ENCODE results near the gene NDUFS6. TPM values are rescaled to one million over a fixed set of nuclear protein-coding genes. Genes with fewer than 3 reads are reported as not detected.

Gene NDUFS6
- 39.4 and 62.9 TPM in 2 replicates for total RNA-seq

GRCh38 chr5:1801222-1801966 is at the start of gene NDUFS6:
NDUFS6 (plus strand) TSS chr5:1801407; CDS start chr5:1801418, 11 bp downstream.

GRCh38 chr5:1799602-1800471 is 1.4 kb upstream of the NDUFS6 start, which contains the start of gene MRPL36:
MRPL36 (minus strand) TSS chr5:1799837; CDS start chr5:1798935, 902 bp downstream.

Other genes starting within 250 kb of the NDUFS6 start
- 37.5 and 44.5 TPM in 2 replicates for gene MRPL36, start 1.6 kb upstream of the NDUFS6 start, total RNA-seq
- gene IRX4, start 81.5 kb downstream of the NDUFS6 start, total RNA-seq: not detected in 2 replicates